ENCODE data around the gene GOLGB1.

The GOLGB1 gene

DNA sequence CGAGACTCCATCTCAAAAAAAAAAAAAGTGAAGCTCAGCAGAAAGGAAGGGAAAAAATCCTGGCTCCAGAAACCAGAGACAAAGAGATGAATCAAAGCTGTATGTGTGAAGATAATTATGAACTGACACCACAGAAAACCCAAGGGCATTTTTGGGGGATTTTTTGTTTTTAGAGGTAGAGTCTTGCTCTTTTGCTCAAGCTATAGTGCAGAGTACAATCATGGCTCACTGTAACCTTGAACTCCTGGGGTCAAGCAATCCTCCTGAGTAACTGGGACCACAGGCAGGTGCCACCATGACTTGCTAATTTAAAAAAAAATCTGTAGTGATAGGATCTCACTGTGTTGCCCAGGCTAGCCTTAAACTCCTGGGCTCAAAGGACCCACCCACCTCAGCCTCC is 111.6 kb downstream of the GOLGB1 start:
- DNase-seq (ENCODE audit: low read depth): no peak

DNA sequence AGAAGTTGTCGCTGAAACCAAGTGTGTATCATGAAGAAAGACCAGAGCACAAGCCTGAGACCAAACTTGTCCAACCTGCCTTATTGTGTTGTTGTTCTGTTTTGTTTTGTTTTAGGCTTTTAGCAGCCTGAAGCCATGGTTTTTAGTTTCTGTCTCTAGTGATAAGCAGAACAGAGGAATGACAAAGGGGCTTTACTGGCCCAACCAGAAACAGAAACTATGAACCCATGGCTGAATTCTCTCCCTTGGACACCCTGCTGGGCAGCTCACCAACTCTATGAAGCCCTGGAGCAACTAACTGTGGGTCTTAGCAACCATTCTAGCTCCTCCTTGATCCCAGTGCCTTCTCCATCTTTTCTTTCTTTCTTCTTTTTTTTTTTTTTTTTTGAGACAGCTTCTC is 119.2 kb downstream of the GOLGB1 start:
- DNase-seq (ENCODE audit: low read depth): no peak

DNA sequence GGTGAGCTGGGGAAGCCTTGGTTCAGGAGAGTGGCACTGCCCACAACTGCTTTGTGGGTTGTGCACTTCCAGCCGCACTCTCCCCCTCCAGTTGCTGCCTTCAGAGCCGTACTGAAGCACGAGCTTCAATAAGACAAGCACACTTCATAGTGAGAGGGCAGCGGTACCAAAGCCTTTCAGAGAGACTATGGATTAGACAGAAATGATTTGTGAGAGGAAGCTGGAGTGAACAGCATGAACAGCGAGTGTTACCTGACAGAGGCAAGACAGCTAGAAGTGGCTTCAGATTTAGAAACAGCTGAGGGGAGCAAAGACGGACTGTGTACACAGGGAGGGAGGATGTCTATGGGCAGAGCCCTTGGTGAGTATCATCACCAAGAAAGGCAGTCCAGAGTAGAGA is 119.9 kb downstream of the GOLGB1 start:
- no peak for DNase-seq (ENCODE audit: low read depth)

DNA sequence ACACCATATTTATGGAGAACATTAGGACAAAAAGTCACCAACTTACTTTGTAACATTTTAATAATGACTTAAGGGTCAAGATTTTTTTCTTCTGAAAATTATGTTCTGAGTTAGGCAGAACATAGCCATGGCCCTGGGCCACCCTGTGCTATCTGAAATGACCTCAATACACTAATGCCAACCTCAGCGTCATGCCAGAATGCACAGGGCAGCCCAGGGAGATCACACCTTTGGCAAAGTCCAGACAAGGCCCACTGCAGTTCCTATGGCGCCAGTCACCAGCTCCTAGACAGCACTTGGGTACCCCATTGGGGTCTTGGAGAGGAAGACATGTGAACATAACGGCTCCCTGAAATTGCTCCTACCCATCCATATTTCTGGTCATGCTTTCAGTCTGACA is 121.9 kb downstream of the GOLGB1 start:
- no peak for DNase-seq (ENCODE audit: low read depth)

DNA sequence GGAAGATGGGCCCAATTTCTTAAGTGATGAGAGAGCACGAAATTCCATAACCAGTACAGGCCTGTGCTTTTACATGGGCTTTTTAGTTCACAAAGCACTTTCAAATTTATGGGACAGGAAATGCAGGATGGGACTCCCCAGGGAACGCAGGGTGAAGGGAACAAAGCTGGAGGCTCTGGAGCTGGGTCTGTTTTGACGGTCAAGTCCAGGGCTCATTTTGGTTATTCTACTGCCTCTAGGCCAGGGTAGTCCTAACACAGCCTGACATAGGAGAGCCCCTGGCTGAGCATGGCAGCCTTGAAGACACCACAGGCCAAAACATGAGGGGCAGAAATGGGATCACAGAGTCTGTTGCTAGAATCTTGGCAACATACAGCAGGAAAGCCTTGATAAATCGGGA is 122.3 kb downstream of the GOLGB1 start:
- no peak for DNase-seq (ENCODE audit: low read depth)

DNA sequence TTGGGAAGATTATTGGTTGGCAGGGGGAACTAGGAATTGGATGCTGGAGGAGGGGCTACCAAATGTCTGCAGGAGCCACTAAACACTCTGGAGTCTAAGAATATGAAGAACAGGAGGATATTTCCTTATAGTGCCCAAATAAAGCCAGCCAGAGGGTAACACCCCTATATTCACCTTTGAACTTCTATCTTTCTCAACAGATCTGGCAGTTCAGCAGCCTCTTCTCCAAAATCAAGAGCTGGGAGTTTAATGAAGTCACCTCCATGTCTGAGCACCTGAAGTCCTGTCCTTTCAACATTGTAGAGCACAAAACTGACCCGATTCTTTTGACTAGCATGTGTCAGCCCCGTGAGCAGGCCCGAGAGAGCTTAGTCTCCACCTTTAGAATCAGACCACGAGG is 123.0 kb downstream of the GOLGB1 start:
- DNase-seq (ENCODE audit: low read depth): no peak

DNA sequence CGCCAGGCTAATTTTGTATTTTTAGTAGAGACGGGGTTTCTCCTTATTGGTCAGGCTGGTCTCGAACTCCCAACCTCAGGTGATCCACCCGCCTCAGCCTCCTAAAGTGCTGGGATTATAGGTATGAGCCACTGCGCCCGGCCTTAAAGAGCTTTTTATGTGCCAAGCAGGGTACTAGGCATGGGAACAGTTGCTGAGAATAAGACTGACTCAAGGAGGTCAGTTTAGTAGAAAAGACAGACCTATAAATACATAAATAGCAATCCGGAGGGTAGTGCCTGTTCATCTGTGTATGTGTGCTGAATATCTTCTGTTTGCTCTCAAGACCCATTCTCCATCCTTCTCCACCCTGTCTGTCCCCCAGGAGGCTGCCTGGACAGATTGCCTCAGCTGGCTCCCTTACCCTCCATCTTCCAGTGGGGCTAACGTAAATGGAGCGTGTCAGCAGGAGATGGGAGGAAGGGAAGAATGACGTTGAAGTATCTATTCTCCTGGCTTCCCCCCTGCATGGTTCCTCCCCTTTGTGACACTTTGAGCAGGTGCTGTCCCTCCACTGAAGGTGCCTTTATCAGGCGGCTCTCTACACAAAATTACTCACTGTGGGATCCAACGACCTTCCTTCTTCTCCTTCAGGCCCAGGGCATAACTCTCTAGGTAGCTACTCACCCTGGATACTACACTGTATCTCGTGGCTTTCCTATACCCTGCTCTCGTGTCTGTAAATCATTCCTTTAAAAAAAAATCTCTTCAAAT is 125.2 kb downstream of the GOLGB1 start:
- DNase-seq (ENCODE audit: low read depth): no peak

DNA sequence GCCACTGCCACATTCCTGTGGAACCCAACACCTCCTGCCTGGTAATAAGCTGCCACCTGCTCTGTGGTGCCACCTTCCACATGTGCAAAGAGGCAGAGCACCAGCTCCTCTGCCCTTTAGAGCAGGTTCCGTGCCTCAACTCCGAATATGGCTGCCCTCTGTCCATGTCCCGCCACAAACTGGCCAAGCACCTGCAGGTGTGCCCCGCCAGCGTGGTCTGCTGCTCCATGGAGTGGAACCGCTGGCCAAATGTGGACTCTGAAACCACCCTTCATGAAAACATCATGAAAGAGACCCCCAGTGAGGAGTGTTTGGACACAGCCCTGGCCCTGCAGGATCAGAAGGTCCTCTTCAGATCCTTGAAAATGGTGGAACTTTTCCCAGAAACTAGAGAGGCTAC is 128.1 kb downstream of the GOLGB1 start:
- DNase-seq (ENCODE audit: low read depth): no peak

DNA sequence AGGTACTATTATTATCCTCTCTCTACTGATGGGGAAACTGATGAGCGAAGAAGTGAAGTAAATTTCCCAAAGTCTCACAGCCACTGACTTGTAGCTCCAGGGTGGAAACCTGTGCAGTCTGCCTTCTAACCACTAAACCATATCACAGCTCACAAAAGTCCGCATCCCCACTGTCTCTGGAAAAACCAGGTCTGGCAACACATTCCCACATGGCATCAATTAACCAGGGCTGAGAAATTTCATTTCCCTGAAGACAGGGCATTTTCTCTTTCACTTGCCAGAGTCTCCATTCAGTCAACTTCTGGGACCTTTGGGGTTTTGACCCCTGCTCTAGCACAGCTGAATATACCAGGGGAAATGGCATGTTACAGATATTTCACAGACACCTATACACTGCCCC is 129.8 kb downstream of the GOLGB1 start:
- DNase-seq (ENCODE audit: low read depth): no peak

Measured in activated T-helper 9 cell treated with anti-CD3 and anti-CD28 coated beads, Interleukin-2, amount 50 U/mL, for 16 hours (primary cell).